Transverse colon (tissue), 4 donors: ENCODE results near the gene UNC119. TPM values are rescaled to one million over a fixed set of nuclear protein-coding genes. Genes with fewer than 3 reads are reported as not detected.
A peak's percentile ranks its signal among the peaks of the same experiment; 100 is the strongest.
"Not testable (repeated sequence)": the region's sequence is repeated elsewhere in the genome, so short reads cannot be mapped to it uniquely, and the experiment has no call there.

ENCODE experiments used
- DNase-seq: peaks from one replicate; pipeline ENCODE4 v3.0.0-alpha.2; 2019
- H3K27ac ChIP-seq, 4 donors: fragments of 200-600 bp; sonication (generic); 2 replicates each; pipeline ENCODE4 v1.5.1; 2016 to 2018; ENCODE audit warnings: inconsistent platforms in 4 of 4
- H3K27me3 ChIP-seq: fragments of 200-600 bp; sonication (generic); 2 replicates; pipeline ENCODE4 v1.5.1; 2017; ENCODE audit warnings: inconsistent platforms
- H3K36me3 ChIP-seq, 4 donors: fragments of 200-600 bp; sonication (generic); 2 replicates each; pipeline ENCODE4 v1.5.1; 2017 to 2019; ENCODE audit warnings: inconsistent platforms in 4 of 4
- H3K4me1 ChIP-seq, 4 donors: fragments of 200-600 bp; sonication (generic); 2 replicates each; pipeline ENCODE4 v1.5.1; 2017 to 2020; ENCODE audit warnings: inconsistent platforms in 4 of 4
- H3K4me3 ChIP-seq, 4 donors: fragments of 200-600 bp; sonication (generic); 1 replicate in 1 of 4; 2 replicates in 3 of 4; pipeline versions ENCODE4 v1.5.1 to v1.6.1; 2017 to 2019; ENCODE audit warnings: inconsistent platforms in 4 of 4
- H3K9me3 ChIP-seq, 2 donors: fragments of 200-600 bp; sonication (generic); 2 replicates each; pipeline ENCODE4 v1.5.1; 2017 to 2019; ENCODE audit warnings: inconsistent platforms in 2 of 2
- CTCF ChIP-seq, 5 experiments: fragments of 200-600 bp in 3 of 5; fragments of 450-650 bp in 2 of 5; sonication (generic) in 3 of 5; IDR thresholded peaks; 1 replicate in 2 of 5; 2 replicates in 3 of 5; pipeline ENCODE4 v1.5.1; 2016 to 2017; ENCODE audit warnings: antibody characterized with exemption in 5 of 5, inconsistent platforms in 3 of 5, mild to moderate bottlenecking in 2 of 5, moderate library complexity in 1 of 5
- EP300 ChIP-seq: sonication (generic); formaldehyde crosslinking; IDR thresholded peaks from one replicate; pipeline ENCODE4 v1.6.1; 2017; ENCODE audit warnings: antibody characterized with exemption, low read depth
- POLR2A ChIP-seq: fragments of 450-650 bp; IDR thresholded peaks from one replicate; pipeline ENCODE4 v1.6.1; 2016; ENCODE audit warnings: antibody characterized with exemption, mild to moderate bottlenecking, moderate library complexity
- POLR2AphosphoS5 ChIP-seq, 3 donors: sonication (generic); formaldehyde crosslinking; IDR thresholded peaks; one replicate each; pipeline ENCODE4 v1.6.1; 2016; ENCODE audit warnings: antibody characterized with exemption in 3 of 3
- WGBS, 2 donors: methylation state at CpG; one replicate each; pipeline ENCODE4 v1.1.5; 2018; ENCODE audit warnings: low coverage in 1 of 2; 5-methylcytosine and 5-hydroxymethylcytosine counted together
- in situ Hi-C, 4 donors: fragments of 200-750 bp; cut with MboI; loops; one replicate each; pipeline versions ENCODE4 v1.15.0 to v1.15.1; 2017; ENCODE audit warnings: low sequenced_read_pairs in 3 of 4, low pct_ligation_motif_present in 1 of 4, low pct_unique_long_range_greater_than_20kb in 1 of 4
- intact Hi-C: fragments of 100-400 bp; cut with DNase I; formaldehyde crosslinking; loops from one replicate; pipeline ENCODE4 v1.15.1; 2023; ENCODE audit warnings: low total_unique reads
- total RNA-seq, 4 donors: library from RNA; depleted of rRNA; stranded (reverse); fragments of >200 nt; gene quantifications; one replicate each; pipeline ENCODE4 v1.1.0, GENCODE V29; 2016

UNC119 gene
- total RNA-seq, 4 donors from 2014 or later = 16.4 to 52.4 (median 32.8) TPM

GRCh38 chr17:28524476-28525424, 27.7 kb downstream of the UNC119 start:
- H3K4me3 ChIP-seq = no peak overlapping the region
- peak; percentile 61 for DNase-seq
- in situ Hi-C loops = no loop called here

GRCh38 chr17:28523876-28524275, 28.5 kb downstream of the UNC119 start:
- Histone ChIP-seq H3K27ac (no peak overlapping the region), H3K4me1 (peaks cover 10 to 37% (median 23%) of the 10 kb centered on the region in 4 donors), H3K27me3 (no peaks in the 10 kb centered on the region), H3K4me3 (no peak overlapping the region), H3K36me3 (no peaks in the 10 kb centered on the region), H3K9me3 (no peaks in the 10 kb centered on the region)
- WGBS, 2 donors = 87% methylated on average over 11 of the region's 15 CpGs; no CpG with 5 or more reads in 1 of the 2 donors
- in situ Hi-C loops (no loop called here), intact Hi-C loops (no loop called here)
- DNase-seq = no peak
- no peak for TF ChIP-seq POLR2A
- no peak for TF ChIP-seq CTCF (IDR thresholded peaks at IDR 0.05)
- no peak for TF ChIP-seq EP300
- no peak for TF ChIP-seq POLR2AphosphoS5 (IDR thresholded peaks at IDR 0.05)

More at GRCh38 chr17:28524476-28525424, 27.7 kb downstream of the UNC119 start:
- TF ChIP-seq POLR2A (no peak), CTCF (IDR thresholded peaks at IDR 0.05) (no peak), POLR2AphosphoS5 (IDR thresholded peaks at IDR 0.05) (no peak), EP300 (no peak)
- intact Hi-C loops = no loop called here
- Histone ChIP-seq H3K27ac (peak overlapping the region; percentile 58 to 80 (median 70)), H3K36me3 (no peaks in the 10 kb centered on the region), H3K27me3 (no peaks in the 10 kb centered on the region), H3K9me3 (no peaks in the 10 kb centered on the region), H3K4me1 (peaks cover 10 to 41% (median 23%) of the 10 kb centered on the region in 4 donors)
- WGBS, 2 donors = 86 to 96% methylated on average over 5 to 19 of the region's 25 CpGs

- TF ChIP-seq POLR2AphosphoS5 (IDR thresholded peaks at IDR 0.05) = no peak
- TF ChIP-seq EP300 = no peak
- no peak for TF ChIP-seq CTCF (IDR thresholded peaks at IDR 0.05)
- no peak for TF ChIP-seq POLR2A
- Histone ChIP-seq H3K4me1 (peaks cover 10 to 30% (median 22%) of the 10 kb centered on the region in 4 donors), H3K4me3 (no peak overlapping the region), H3K36me3 (no peaks in the 10 kb centered on the region), H3K27me3 (no peaks in the 10 kb centered on the region), H3K27ac (no peak overlapping the region), H3K9me3 (no peaks in the 10 kb centered on the region)
- in situ Hi-C loops = no loop called here
- intact Hi-C loops = no loop called here
- DNase-seq = no peak
- 63% methylated on average over 2 of the region's 6 CpGs; no CpG with 5 or more reads in 1 of the 2 donors for WGBS, 2 donors
Measured at GRCh38 chr17:28523186-28523585, 29.2 kb downstream of the UNC119 start.

GRCh38 chr17:28522281-28522680, 30.1 kb downstream of the UNC119 start:
- H3K27ac ChIP-seq, intact Hi-C loops, DNase-seq, in situ Hi-C loops, H3K9me3 ChIP-seq, H3K36me3 ChIP-seq, H3K4me3 ChIP-seq, H3K27me3 ChIP-seq: not testable (repeated sequence)
- WGBS, 2 donors = 80 to 89% methylated on average over 1 to 4 of the region's 4 CpGs
- peaks cover 10 to 22% (median 18%) of the 10 kb centered on the region in 4 donors for H3K4me1 ChIP-seq
